HepG2 (cell line): ENCODE measurements around the gene SKA2. TPM values are rescaled to one million over a fixed set of nuclear protein-coding genes. Genes with fewer than 3 reads are reported as not detected.
A peak's percentile ranks its signal among the peaks of the same experiment; 100 is the strongest.

Experiments
- ASH2L ChIP-seq: fragments of 300-600, 200-600 bp; sonication (generic); IDR thresholded peaks from 2 replicates; pipeline ENCODE4 v1.7.0; 2017; ENCODE audit warnings: low read depth, mild to moderate bottlenecking, moderate library complexity, mixed read lengths, low read length; ENCODE audit not compliant: insufficient read length
- ATF1 ChIP-seq: IDR thresholded peaks from 2 replicates; pipeline ENCODE4 v1.6.1; 2016; ENCODE audit warnings: mild to moderate bottlenecking, control low read depth
- FIP1L1 ChIP-seq: fragments of 200-400 bp; formaldehyde crosslinking; IDR thresholded peaks from 2 replicates; pipeline ENCODE4 v1.6.1; 2018; ENCODE audit warnings: low read depth, mild to moderate bottlenecking, low read length, moderate library complexity, borderline replicate concordance; ENCODE audit not compliant: insufficient read depth
- GPN1 ChIP-seq: sonication (generic); formaldehyde crosslinking; IDR thresholded peaks from 2 replicates; pipeline ENCODE4 v1.5.1; 2020; ENCODE audit warnings: missing genetic modification reagents, borderline replicate concordance
- HCFC1 ChIP-seq: fragments of 150-350 bp; IDR thresholded peaks from 2 replicates; pipeline ENCODE4 v1.6.1; 2014; ENCODE audit warnings: low read depth, low read length
- HOXA5 ChIP-seq: sonication (generic); formaldehyde crosslinking; IDR thresholded peaks from 2 replicates; pipeline ENCODE4 v1.4.0; 2020; ENCODE audit warnings: missing genetic modification reagents
- MXD3 ChIP-seq: IDR thresholded peaks from 2 replicates; pipeline ENCODE4 v1.6.1; 2016; ENCODE audit warnings: mild to moderate bottlenecking, missing biosample characterization, missing genetic modification reagents
- NFYB ChIP-seq: sonication (generic); formaldehyde crosslinking; IDR thresholded peaks from 2 replicates; pipeline ENCODE4 v1.4.0; 2020; ENCODE audit warnings: missing genetic modification reagents
- RERE ChIP-seq: IDR thresholded peaks from 2 replicates; pipeline ENCODE4 v1.6.1; 2016; ENCODE audit warnings: low read depth, missing genetic modification reagents, missing compliant biosample characterization
- SMC3 ChIP-seq: IDR thresholded peaks from 2 replicates; pipeline ENCODE4 v1.6.1; 2011; ENCODE audit warnings: low read length, improper control_type of control experiment
- SMYD3 ChIP-seq: sonication (generic); formaldehyde crosslinking; IDR thresholded peaks from 2 replicates; pipeline ENCODE4 v1.8.1; 2023; ENCODE audit warnings: mild to moderate bottlenecking, missing genetic modification reagents
- TBX3 ChIP-seq: fragments of 450-650 bp; IDR thresholded peaks from 2 replicates; pipeline ENCODE4 v1.6.1; 2017; ENCODE audit warnings: antibody characterized with exemption, mild to moderate bottlenecking, inconsistent platforms, borderline replicate concordance
- TRIM24 ChIP-seq: sonication (generic); formaldehyde crosslinking; IDR thresholded peaks from 2 replicates; pipeline ENCODE4 v1.8.0; 2022; ENCODE audit warnings: mild to moderate bottlenecking, missing genetic modification reagents
- ZNF205 ChIP-seq: IDR thresholded peaks from 2 replicates; pipeline ENCODE4 v1.6.1; 2018; ENCODE audit warnings: missing biosample characterization, missing genetic modification reagents
- ZNF354B ChIP-seq: sonication (generic); formaldehyde crosslinking; IDR thresholded peaks from 2 replicates; pipeline ENCODE4 v1.8.0; 2022; ENCODE audit warnings: mild to moderate bottlenecking, missing genetic modification reagents
- ZNF441 ChIP-seq: sonication (generic); formaldehyde crosslinking; IDR thresholded peaks from 2 replicates; pipeline ENCODE4 v1.7.0; 2021; ENCODE audit warnings: missing genetic modification reagents, borderline replicate concordance
- ZNF782 ChIP-seq: sonication (generic); formaldehyde crosslinking; IDR thresholded peaks from 2 replicates; pipeline ENCODE4 v1.4.0; 2020; ENCODE audit warnings: missing genetic modification reagents, mild to moderate bottlenecking, borderline replicate concordance
- polyA plus RNA-seq, 8 experiments: library from polyadenylated mRNA; depleted of rRNA in 3 of 8; stranded (reverse) in 7 of 8; unstranded in 1 of 8; fragments of >200 nt; fragmentation: Illumina TruSeq in 4 of 8; extraction: Trizol in 4 of 8; gene quantifications; 2 replicates each; pipeline versions ENCODE4 v1.2.1 to v1.2.3, GENCODE V29; 2011 to 2016; ENCODE audit warnings: low read depth in 4 of 8, missing spikeins in 1 of 8, mixed read lengths in 1 of 8; ENCODE audit not compliant: insufficient read depth in 1 of 8
- total RNA-seq, 5 experiments: library from RNA; depleted of rRNA; stranded (reverse); fragments of >200 nt; fragmentation: Illumina TruSeq; extraction: Trizol; gene quantifications; 2 replicates each; pipeline ENCODE4 v1.2.3, GENCODE V29; 2016; ENCODE audit warnings: low read depth in 1 of 5
- TF ChIP-seq, protein P1 (sequence below): sonication (generic); formaldehyde crosslinking; IDR thresholded peaks from 2 replicates; pipeline ENCODE4 v1.8.0; 2022; ENCODE audit warnings: mild to moderate bottlenecking, missing genetic modification reagents, moderate library complexity
- TF ChIP-seq, protein P2 (sequence below): sonication (generic); formaldehyde crosslinking; conservative IDR thresholded peaks from 2 replicates; pipeline ENCODE4 v1.8.0; 2022; ENCODE audit warnings: mild to moderate bottlenecking, moderate library complexity, missing genetic modification reagents
- TF ChIP-seq, protein P3 (sequence below): sonication (generic); formaldehyde crosslinking; IDR thresholded peaks from 2 replicates; pipeline ENCODE4 v1.5.0; 2020; ENCODE audit warnings: mild to moderate bottlenecking, missing genetic modification reagents

The SKA2 gene
- total and polyA plus RNA-seq, 2 of the 13 experiments (the other 11 are each of a cell fraction or from before 2014, with no cell fraction given), result 18.6 to 91.8 TPM

DNA sequence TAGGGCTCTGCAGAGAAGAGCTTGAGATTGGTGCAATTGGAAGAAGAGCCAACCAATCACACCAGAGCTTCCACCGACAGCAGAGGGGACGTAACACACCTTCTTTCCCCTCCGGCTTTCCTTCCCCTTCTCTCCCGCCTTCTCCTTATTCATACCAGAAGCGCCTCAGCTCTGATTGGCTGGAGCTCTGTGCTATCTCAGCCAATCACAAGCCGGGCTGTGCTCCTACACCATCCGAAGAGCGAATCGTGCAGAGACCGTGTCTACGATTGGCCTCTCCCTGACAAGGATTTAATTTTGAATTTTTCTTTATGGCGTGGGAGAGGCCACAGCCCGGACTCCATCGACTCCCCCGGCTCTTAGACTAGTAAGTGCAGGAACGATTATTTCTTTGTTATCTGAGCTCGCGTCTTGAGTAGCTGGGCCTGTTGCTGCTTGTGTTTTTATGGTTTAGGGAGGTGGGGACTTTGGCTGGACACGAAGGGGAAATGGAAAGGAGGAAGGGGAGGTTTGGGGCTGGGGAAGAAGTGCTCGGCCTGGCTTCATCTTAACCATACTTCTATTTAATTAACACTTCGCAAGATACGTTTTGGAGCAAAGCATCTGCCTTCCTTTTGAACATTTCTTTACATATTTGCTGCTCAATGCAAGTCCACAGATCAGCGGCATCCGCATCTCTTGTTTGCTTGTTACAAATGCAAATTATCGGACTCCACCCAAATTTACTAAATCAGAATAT, 622 bp upstream of the SKA2 start, which contains the start of gene PRR11 (continued):
- TF ChIP-seq MXD3, result no peak
- peak; percentile 87 for TF ChIP-seq ATF1 (CRISPR knock-in tag)
- 0 out of 2 replicates have a peak, but pooled peaks have one; percentile 36 for TF ChIP-seq ZNF354B (CRISPR knock-in tag)
- no peak for TF ChIP-seq ZNF205
- TF ChIP-seq, protein P1, sequence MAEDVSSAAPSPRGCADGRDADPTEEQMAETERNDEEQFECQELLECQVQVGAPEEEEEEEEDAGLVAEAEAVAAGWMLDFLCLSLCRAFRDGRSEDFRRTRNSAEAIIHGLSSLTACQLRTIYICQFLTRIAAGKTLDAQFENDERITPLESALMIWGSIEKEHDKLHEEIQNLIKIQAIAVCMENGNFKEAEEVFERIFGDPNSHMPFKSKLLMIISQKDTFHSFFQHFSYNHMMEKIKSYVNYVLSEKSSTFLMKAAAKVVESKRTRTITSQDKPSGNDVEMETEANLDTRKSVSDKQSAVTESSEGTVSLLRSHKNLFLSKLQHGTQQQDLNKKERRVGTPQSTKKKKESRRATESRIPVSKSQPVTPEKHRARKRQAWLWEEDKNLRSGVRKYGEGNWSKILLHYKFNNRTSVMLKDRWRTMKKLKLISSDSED (CRISPR knock-in tag), result no peak
- peak; percentile 98 for TF ChIP-seq SMYD3 (CRISPR knock-in tag)
- TF ChIP-seq TBX3, result no peak
- peak; percentile 30; the same call in 1 of the 2 replicates for TF ChIP-seq ZNF441 (CRISPR knock-in tag)
- no peak for TF ChIP-seq ASH2L
- TF ChIP-seq RERE (CRISPR knock-in tag), result no peak; the same call in 1 of the 2 replicates
- no peak for TF ChIP-seq ZNF782
- TF ChIP-seq TRIM24 (CRISPR knock-in tag), result no peak
- no peak for TF ChIP-seq FIP1L1
- peak; percentile 82 for TF ChIP-seq NFYB (CRISPR knock-in tag)
- TF ChIP-seq HOXA5, result no peak
- no peak for TF ChIP-seq GPN1 (CRISPR knock-in tag)
- TF ChIP-seq HCFC1, result no peak
- TF ChIP-seq, protein P2, sequence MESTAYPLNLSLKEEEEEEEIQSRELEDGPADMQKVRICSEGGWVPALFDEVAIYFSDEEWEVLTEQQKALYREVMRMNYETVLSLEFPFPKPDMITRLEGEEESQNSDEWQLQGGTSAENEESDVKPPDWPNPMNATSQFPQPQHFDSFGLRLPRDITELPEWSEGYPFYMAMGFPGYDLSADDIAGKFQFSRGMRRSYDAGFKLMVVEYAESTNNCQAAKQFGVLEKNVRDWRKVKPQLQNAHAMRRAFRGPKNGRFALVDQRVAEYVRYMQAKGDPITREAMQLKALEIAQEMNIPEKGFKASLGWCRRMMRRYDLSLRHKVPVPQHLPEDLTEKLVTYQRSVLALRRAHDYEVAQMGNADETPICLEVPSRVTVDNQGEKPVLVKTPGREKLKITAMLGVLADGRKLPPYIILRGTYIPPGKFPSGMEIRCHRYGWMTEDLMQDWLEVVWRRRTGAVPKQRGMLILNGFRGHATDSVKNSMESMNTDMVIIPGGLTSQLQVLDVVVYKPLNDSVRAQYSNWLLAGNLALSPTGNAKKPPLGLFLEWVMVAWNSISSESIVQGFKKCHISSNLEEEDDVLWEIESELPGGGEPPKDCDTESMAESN (CRISPR knock-in tag), result peak; percentile 86; the same call in 1 of the 2 replicates
- TF ChIP-seq SMC3, result no peak
- TF ChIP-seq, protein P3, sequence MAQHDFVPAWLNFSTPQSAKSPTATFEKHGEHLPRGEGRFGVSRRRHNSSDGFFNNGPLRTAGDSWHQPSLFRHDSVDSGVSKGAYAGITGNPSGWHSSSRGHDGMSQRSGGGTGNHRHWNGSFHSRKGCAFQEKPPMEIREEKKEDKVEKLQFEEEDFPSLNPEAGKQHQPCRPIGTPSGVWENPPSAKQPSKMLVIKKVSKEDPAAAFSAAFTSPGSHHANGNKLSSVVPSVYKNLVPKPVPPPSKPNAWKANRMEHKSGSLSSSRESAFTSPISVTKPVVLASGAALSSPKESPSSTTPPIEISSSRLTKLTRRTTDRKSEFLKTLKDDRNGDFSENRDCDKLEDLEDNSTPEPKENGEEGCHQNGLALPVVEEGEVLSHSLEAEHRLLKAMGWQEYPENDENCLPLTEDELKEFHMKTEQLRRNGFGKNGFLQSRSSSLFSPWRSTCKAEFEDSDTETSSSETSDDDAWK, result no peak
